IPS-20b (cell line): ENCODE results near the gene FSTL4.
A peak's percentile ranks its signal among the peaks of the same experiment; 100 is the strongest.

Experiments
- H3K27ac ChIP-seq: one replicate; pipeline ENCODE4 v1.5.1; 2013; ENCODE audit warnings: low read length
- H3K27me3 ChIP-seq: 2 replicates; pipeline ENCODE4 v1.6.1; 2013; ENCODE audit warnings: mild to moderate bottlenecking, low read length, inconsistent platforms; ENCODE audit not compliant: insufficient read depth
- H3K36me3 ChIP-seq: 2 replicates; pipeline ENCODE4 v1.6.1; 2013; ENCODE audit warnings: low read depth, mild to moderate bottlenecking, inconsistent platforms, low read length, moderate library complexity; ENCODE audit not compliant: insufficient read depth
- H3K4me1 ChIP-seq: 2 replicates; pipeline ENCODE4 v1.6.1; 2013; ENCODE audit warnings: mild to moderate bottlenecking, control low read depth, inconsistent platforms, low read length, moderate library complexity; ENCODE audit not compliant: insufficient read depth
- H3K4me3 ChIP-seq: 2 replicates; pipeline ENCODE4 v1.5.1; 2013; ENCODE audit warnings: mild to moderate bottlenecking, low read length, inconsistent platforms
- H3K9ac ChIP-seq: 2 replicates; pipeline ENCODE4 v1.6.1; 2013; ENCODE audit warnings: low read depth, mild to moderate bottlenecking, inconsistent platforms, low read length, moderate library complexity
- H3K9me3 ChIP-seq: 2 replicates; pipeline ENCODE4 v1.6.1; 2013; ENCODE audit warnings: mild to moderate bottlenecking, low read depth, low read length, inconsistent platforms; ENCODE audit not compliant: insufficient read depth

Gene FSTL4

DNA sequence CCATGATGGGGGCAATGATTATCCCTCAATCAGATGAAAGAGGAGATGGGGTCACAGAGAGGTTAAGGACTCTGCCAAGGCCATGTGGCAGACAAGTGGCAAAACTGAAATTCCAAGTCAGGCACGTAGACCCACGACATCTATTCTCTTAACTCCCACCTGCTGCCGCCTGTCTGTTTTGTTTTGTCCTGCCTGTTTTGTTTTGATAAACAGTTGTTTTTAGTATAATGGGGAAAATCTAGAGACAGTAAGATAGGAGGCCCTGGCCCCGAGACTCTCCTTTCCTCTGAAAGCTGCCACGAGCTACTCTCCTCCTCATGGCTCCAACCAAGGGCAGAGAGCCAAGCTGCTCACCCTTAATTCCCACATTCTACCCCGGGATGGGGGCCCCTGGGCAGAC lies 4.9 kb downstream of the FSTL4 start:
- Histone ChIP-seq H3K27ac (no peak overlapping the region), H3K27me3 (peaks cover 43% of the 10 kb centered on the region)

DNA sequence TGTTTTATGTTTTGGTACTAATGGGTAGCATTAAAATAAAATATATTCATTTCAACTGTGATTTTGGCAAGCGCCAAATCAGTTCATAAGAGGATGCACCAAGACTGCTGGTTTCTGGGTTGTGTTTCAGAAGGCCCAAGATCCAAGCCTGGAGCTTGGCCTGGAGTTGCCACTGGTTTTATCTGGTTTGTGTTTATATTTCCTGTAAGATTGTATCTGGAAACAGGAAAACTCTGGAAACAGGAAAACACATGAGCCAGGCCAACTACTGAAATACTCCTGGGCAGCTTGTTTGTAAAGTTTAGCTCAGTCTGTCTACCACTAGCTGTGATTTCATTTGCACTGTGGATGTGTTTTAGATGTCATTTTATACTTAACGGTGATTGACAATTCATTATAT lies 5.5 kb downstream of the FSTL4 start:
- no peak overlapping the region for H3K27ac ChIP-seq
- no peaks in the 10 kb centered on the region for H3K9me3 ChIP-seq
- H3K36me3 ChIP-seq: no peaks in the 10 kb centered on the region
- H3K27me3 ChIP-seq: peaks cover 38% of the 10 kb centered on the region
- H3K9ac ChIP-seq: no peak overlapping the region
- H3K4me3 ChIP-seq: no peak overlapping the region
- peaks cover 18% of the 10 kb centered on the region; the same call in 1 of the 2 replicates for H3K4me1 ChIP-seq

More for the DNA sequence above, 4.9 kb downstream of the FSTL4 start:
- Histone ChIP-seq H3K4me1 (peaks cover 12% of the 10 kb centered on the region; the same call in 1 of the 2 replicates), H3K4me3 (no peak overlapping the region), H3K9me3 (no peaks in the 10 kb centered on the region), H3K9ac (no peak overlapping the region), H3K36me3 (no peaks in the 10 kb centered on the region)

DNA sequence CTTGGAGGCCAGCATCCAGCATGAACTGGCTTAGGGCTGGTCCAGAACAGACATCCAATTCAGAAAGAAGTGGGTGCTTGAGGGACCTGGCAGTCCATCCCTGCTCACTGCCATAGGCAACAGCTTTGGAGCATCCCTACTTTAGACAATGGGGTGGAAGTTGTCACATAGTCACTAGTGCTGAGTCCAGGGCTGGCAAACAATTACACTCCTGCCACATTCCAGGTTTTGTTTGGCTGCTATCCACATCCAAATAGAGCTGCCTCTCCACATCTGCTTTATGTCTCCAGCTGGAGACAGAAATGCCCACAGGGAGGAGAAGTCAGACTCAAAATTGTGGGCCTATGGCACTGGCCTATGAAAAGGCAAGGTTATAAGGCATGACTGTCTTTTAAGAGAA lies 7.0 kb downstream of the FSTL4 start:
- Histone ChIP-seq H3K27me3 (peaks cover 23% of the 10 kb centered on the region), H3K4me1 (peaks cover 21% of the 10 kb centered on the region; the same call in 1 of the 2 replicates), H3K4me3 (no peak overlapping the region), H3K36me3 (no peaks in the 10 kb centered on the region), H3K27ac (no peak overlapping the region), H3K9me3 (no peaks in the 10 kb centered on the region), H3K9ac (no peak overlapping the region)

DNA sequence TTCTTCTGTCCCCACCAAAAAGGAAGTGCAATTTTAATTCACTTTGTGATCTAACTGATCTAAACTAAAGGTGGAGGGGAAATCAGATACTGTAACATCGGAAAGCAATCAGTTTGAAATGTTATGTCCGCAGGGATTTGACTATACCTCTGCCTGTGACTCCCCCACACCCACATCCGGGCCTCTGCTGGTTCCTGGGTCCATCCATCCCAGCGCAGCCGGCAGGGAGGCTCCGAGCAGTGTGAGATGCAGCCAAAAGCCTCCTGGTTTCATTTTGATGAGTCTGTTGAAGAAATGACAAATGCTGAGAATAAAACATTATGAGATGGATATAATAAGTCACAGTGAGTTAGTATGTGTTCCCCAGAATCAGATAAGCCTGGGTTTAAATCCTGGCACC lies 8.6 kb downstream of the FSTL4 start:
- Histone ChIP-seq H3K9ac (no peak overlapping the region), H3K4me3 (no peak overlapping the region), H3K27me3 (peaks cover 7% of the 10 kb centered on the region), H3K36me3 (no peaks in the 10 kb centered on the region), H3K27ac (no peak overlapping the region), H3K9me3 (no peaks in the 10 kb centered on the region), H3K4me1 (peaks cover 21% of the 10 kb centered on the region; the same call in 1 of the 2 replicates)

DNA sequence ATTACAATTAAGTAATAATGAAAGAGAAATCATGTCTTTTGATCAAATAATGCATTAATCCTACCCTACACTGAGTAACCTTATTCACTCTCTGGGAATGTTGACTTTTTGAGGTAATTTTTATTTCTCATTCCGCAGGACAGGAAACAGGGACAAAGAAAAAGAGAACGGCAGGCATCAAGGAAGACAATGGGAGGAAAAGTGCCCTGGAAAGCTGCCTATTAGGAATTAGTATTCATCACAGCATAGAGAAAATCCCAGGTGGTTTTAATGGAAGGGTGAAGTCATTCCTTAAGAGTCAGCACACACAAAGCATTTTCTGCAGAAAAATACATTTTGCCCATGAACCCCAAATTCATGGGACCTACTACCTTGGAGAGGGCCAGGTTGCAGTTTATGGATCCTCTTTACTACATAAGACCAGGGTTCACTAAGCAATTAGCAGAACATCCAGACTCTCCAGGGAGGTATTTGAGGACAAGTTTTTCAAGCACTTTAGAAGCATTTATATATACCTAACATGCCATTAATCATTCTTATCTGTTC lies 9.4 kb downstream of the FSTL4 start:
- no peak overlapping the region for H3K4me3 ChIP-seq
- no peaks in the 10 kb centered on the region for H3K9me3 ChIP-seq
- H3K36me3 ChIP-seq: no peaks in the 10 kb centered on the region
- H3K4me1 ChIP-seq: peaks cover 21% of the 10 kb centered on the region; the same call in 1 of the 2 replicates
- no peaks in the 10 kb centered on the region for H3K27me3 ChIP-seq
- H3K9ac ChIP-seq: no peak overlapping the region
- no peak overlapping the region for H3K27ac ChIP-seq

DNA sequence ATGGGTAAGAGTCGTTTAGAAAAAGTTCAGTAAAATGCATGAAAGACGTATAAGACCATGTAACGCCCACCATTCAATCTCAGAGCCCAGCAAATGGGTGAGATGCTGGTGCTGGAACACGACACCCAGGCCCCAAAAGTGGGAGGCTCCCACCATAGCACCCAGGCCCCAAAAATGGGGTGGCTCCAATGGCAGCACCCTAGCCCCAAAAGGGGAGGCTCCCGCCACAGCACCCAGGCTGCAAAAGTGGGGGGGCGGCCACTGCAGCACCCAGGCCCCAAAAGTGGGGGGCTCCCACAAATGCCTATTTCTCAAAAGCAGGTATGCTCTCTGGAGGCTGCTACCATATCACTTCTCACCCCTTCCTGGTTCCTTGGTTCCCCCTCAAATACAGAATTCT lies 12.7 kb downstream of the FSTL4 start:
- Histone ChIP-seq H3K4me1 (peaks cover 22% of the 10 kb centered on the region; the same call in 1 of the 2 replicates), H3K4me3 (no peak overlapping the region), H3K27ac (no peak overlapping the region), H3K9ac (no peak overlapping the region), H3K9me3 (no peaks in the 10 kb centered on the region), H3K27me3 (peaks cover 13% of the 10 kb centered on the region; the same call in 1 of the 2 replicates), H3K36me3 (no peaks in the 10 kb centered on the region)

DNA sequence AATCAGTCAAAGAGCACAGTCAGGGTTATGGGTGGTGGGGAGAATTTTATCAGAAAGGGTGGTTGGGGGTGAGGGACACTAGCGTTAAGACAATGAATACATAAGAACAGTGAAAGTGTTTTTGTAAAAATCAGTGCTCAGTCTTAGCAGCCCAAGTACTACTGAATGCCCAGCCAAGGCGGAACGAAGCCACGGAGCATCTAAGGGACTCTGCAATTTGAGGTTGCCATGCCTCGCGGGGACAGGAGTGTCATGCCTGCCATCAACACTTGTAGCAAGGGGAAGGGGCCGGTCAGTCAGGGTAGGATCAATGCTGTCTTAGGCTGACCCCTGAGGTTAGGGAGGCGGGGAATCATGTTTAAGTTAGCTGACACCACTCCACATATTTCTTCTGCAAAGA lies 13.3 kb downstream of the FSTL4 start:
- Histone ChIP-seq H3K9ac (no peak overlapping the region), H3K4me3 (no peak overlapping the region), H3K27me3 (peaks cover 13% of the 10 kb centered on the region; the same call in 1 of the 2 replicates), H3K27ac (no peak overlapping the region), H3K4me1 (peaks cover 24% of the 10 kb centered on the region; the same call in 1 of the 2 replicates), H3K36me3 (no peaks in the 10 kb centered on the region), H3K9me3 (no peaks in the 10 kb centered on the region)

DNA sequence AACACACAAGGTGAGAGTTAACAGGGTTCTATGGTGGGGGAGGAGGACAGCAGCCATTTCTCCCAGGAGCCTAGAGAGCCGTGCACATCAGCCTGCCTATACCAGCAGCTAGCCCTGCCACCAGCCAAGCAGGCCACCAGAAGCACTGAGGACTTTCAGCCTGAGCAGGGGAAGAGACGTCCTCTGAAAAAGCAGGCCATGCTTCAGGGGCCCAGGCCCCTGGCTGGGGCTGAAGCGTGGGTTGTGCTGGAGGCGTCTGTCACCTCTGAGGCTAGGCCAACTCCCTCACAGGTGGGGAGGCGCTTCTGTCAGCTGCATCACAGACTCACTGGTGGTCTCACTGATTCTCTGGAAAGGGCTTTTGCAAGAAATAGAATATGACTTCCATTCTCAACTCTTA lies 16.3 kb downstream of the FSTL4 start:
- Histone ChIP-seq H3K9me3 (no peaks in the 10 kb centered on the region), H3K4me1 (peaks cover 6% of the 10 kb centered on the region; the same call in 1 of the 2 replicates), H3K36me3 (no peaks in the 10 kb centered on the region), H3K4me3 (no peak overlapping the region), H3K27me3 (peaks cover 25% of the 10 kb centered on the region), H3K9ac (no peak overlapping the region), H3K27ac (no peak overlapping the region)

DNA sequence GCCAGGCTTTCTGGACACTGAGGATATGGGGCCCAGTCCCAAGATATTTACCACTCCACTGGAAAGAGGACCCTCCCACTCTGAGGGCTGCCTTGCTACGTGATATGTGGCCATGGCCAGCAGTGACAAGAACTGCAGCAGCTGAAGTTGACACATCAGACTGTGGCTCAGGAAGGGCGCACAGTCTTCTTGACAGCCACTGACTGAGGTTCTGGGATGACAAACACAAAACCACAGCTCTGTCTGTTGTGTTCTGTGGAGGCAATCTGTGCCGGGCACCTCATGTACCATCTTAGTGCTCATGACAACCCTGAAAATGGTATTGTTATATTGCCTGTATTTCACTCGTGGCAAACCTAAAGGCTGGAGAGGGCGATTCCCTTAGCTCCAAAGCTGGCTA lies 16.9 kb downstream of the FSTL4 start:
- H3K9ac ChIP-seq: no peak overlapping the region
- no peak overlapping the region for H3K27ac ChIP-seq
- peaks cover 3% of the 10 kb centered on the region; the same call in 1 of the 2 replicates for H3K4me1 ChIP-seq
- H3K9me3 ChIP-seq: no peaks in the 10 kb centered on the region
- peaks cover 25% of the 10 kb centered on the region for H3K27me3 ChIP-seq
- H3K36me3 ChIP-seq: no peaks in the 10 kb centered on the region
- H3K4me3 ChIP-seq: no peak overlapping the region

DNA sequence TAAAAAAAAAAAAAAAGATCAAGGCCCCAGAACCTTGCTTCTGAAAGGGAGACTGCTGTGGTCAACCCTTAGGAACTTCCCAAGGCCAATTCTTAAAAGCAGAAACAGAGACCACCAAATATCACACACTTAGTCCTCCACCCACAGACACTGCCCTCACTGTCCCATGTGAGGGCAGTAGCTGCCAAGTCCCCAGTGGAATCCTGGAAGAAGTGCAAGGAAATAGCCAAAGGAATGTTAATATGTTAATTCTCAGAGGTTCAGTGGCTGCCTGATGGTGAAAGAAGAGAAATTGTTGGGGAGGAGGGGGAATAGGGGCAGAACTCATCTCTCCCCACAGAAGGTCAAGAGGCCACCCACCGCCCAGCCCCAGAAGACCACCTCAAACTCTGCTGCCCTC lies 23.1 kb downstream of the FSTL4 start:
- no peak overlapping the region for H3K27ac ChIP-seq
- no peak overlapping the region for H3K9ac ChIP-seq
- H3K9me3 ChIP-seq: no peaks in the 10 kb centered on the region
- no peaks in the 10 kb centered on the region for H3K36me3 ChIP-seq
- no peaks in the 10 kb centered on the region for H3K4me1 ChIP-seq
- peaks cover 11% of the 10 kb centered on the region for H3K27me3 ChIP-seq
- H3K4me3 ChIP-seq: no peak overlapping the region

DNA sequence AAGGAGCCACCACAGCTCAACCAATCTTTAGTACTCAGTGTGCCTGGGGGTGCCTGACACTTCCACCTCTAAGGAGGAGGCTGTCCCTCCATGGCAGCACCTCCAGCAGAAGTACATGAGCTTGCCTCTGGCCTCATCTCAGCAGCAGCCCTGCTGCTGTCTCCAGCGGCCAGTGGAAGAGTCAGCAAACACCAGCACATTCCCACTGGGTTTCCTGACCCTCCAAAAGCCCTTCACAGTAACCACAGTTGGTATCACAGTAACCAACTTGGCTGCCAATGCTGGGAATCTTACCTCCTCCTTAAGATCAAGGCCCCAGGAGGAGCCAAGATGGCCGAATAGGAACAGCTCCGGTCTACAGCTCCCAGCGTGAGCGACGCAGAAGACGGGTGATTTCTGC lies 29.4 kb downstream of the FSTL4 start:
- peak overlapping the region; percentile 50 for H3K4me3 ChIP-seq
- peaks cover 31% of the 10 kb centered on the region for H3K27me3 ChIP-seq
- H3K27ac ChIP-seq: no peak overlapping the region
- H3K4me1 ChIP-seq: no peaks in the 10 kb centered on the region
- H3K9me3 ChIP-seq: no peaks in the 10 kb centered on the region
- H3K36me3 ChIP-seq: no peaks in the 10 kb centered on the region
- 0 out of 2 replicates have a peak overlapping the region, but pooled peaks have one; percentile 32 for H3K9ac ChIP-seq

DNA sequence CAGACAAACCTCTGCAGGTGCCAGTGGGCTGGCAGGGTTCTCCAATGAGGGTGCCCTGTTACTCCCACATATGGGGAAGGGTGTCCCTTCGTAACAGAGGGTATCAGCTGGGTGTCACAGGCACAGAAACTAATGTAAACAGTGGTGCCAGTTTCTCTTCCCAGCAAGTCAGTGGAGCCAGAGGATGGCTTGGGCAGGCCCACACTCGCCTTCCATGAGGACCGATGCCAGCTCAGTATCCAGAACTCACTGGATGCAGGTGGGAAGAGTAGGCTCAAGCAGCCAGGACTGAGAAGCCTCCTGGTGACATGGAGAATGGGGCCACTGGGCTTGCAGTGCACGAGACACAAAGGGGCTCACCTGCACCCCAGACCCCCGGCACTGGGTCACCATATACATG lies 30.4 kb downstream of the FSTL4 start:
- no peak overlapping the region for H3K27ac ChIP-seq
- no peak overlapping the region for H3K4me3 ChIP-seq
- no peak overlapping the region for H3K9ac ChIP-seq
- H3K27me3 ChIP-seq: peaks cover 32% of the 10 kb centered on the region
- no peaks in the 10 kb centered on the region for H3K9me3 ChIP-seq
- peaks cover 4% of the 10 kb centered on the region; the same call in 1 of the 2 replicates for H3K4me1 ChIP-seq
- H3K36me3 ChIP-seq: no peaks in the 10 kb centered on the region
